Caco-2 (cell line): ENCODE results near the gene MYO1E. TPM values are rescaled to one million over a fixed set of nuclear protein-coding genes. Genes with fewer than 3 reads are reported as not detected.

ENCODE experiments used
- BruUV-seq: library from RNA; stranded (reverse); fragments of 400-500 nt; replicated peaks from 2 replicates; lab custom pipeline; 2021; lab: Mats Ljungman, UMichigan
- CTCF ChIA-PET: fragments of 300-600 bp; sonication (Branson Sonifier 250); formaldehyde crosslinking; loops from one replicate; lab custom pipeline; 2022; ENCODE audit warnings: antibody characterized with exemption; lab: Charles Lee
- POLR2A ChIA-PET: fragments of 300-600 bp; sonication (Branson Sonifier 250); formaldehyde crosslinking; loops from one replicate; lab custom pipeline; 2022; ENCODE audit warnings: antibody characterized with exemption; lab: Charles Lee
- DNase-seq, 2 experiments: peaks; one replicate each; pipeline versions ENCODE4 v3.0.0 to v3.0.0-alpha.2; 2020 to 2022
- H3K27me3 ChIP-seq: replicated peaks from 2 replicates; pipeline ENCODE4 v1.6.0; 2011; ENCODE audit warnings: low read length; ENCODE audit not compliant: control insufficient read depth, insufficient read depth
- H3K36me3 ChIP-seq: 2 replicates; pipeline ENCODE4 v1.5.1; 2011; ENCODE audit warnings: low read length; ENCODE audit not compliant: control insufficient read depth, insufficient read depth
- H3K4me1 ChIP-seq: fragments of 250-450 bp; sonication (Bioruptor Pico); 2 replicates; pipeline ENCODE4 v1.5.1; 2020; ENCODE audit warnings: mild to moderate bottlenecking
- H3K4me3 ChIP-seq: 2 replicates; pipeline ENCODE4 v1.5.1; 2011; ENCODE audit warnings: low read depth, mild to moderate bottlenecking, control low read depth, low read length
- H3K9me3 ChIP-seq: fragments of 250-450 bp; sonication (Bioruptor Pico); 2 replicates; pipeline ENCODE4 v1.5.1; 2020; ENCODE audit warnings: mild to moderate bottlenecking, moderate library complexity
- H3K27ac Mint-ChIP-seq: one replicate; pipeline ENCODE4 v1.8.0; 2022; ENCODE audit warnings: mixed read lengths; ENCODE audit not compliant: unreplicated experiment
- H3K27me3 Mint-ChIP-seq: one replicate; pipeline ENCODE4 v1.8.0; 2022; ENCODE audit warnings: mixed read lengths; ENCODE audit not compliant: insufficient read depth, unreplicated experiment
- H3K36me3 Mint-ChIP-seq: one replicate; pipeline ENCODE4 v1.8.0; 2022; ENCODE audit warnings: mild to moderate bottlenecking, mixed read lengths; ENCODE audit not compliant: insufficient read depth, unreplicated experiment
- H3K4me1 Mint-ChIP-seq: one replicate; pipeline ENCODE4 v1.8.0; 2022; ENCODE audit warnings: low read depth, mixed read lengths; ENCODE audit not compliant: unreplicated experiment
- H3K4me3 Mint-ChIP-seq: one replicate; pipeline ENCODE4 v1.8.0; 2022; ENCODE audit warnings: mild to moderate bottlenecking, moderate library complexity, mixed read lengths; ENCODE audit not compliant: unreplicated experiment
- H3K9me3 Mint-ChIP-seq: one replicate; pipeline ENCODE4 v1.8.0; 2022; ENCODE audit warnings: mixed read lengths; ENCODE audit not compliant: unreplicated experiment
- intact Hi-C: fragments of 100-400 bp; cut with micrococcal nuclease; formaldehyde crosslinking; loops from one replicate; pipeline ENCODE4 v1.10.0; 2022; ENCODE audit not compliant: unreplicated experiment
- total RNA-seq: library from RNA; stranded (reverse); gene quantifications from 2 replicates; pipeline ENCODE4 v1.2.3, GENCODE V29; 2022
- TF ChIP-seq, protein P1 (sequence below), 2 experiments: fragments of 200-600 bp in 1 of 2; IDR thresholded peaks; 1 replicate in 1 of 2; 2 replicates in 1 of 2; pipeline versions ENCODE4 v1.5.1 to v1.8.0; 2011 to 2022; ENCODE audit warnings: antibody characterized with exemption in 1 of 2, control low read depth in 1 of 2, inconsistent platforms in 1 of 2, low read depth in 1 of 2, low read length in 1 of 2, mild to moderate bottlenecking in 1 of 2, moderate library complexity in 1 of 2; ENCODE audit not compliant: insufficient read depth in 1 of 2, severe bottlenecking in 1 of 2, unreplicated experiment in 1 of 2

Gene MYO1E
- total RNA-seq, 1 experiment from 2014 or later, result 187 TPM

DNA sequence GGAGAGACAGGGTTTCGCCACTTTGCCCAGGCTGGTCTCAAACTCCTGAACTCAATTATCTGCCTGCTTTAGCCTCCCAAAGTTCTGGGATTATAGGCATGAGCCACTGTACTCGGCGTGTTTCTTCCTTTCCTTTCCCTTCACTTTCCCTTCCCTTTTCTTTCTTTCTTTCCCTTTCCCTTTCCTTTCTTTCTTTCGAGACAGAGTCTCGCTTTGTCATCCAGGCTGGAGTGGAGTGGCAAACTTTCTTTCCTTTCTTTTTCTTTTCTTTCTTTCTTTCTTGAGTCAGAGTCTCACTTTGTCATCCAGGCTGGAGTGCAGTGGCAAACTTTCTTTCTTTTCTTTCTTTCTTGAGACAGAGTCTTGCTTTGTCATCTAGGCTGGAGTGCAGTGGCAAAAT is 183.4 kb downstream of the MYO1E start:
- no peak for DNase-seq
- no peaks in the 10 kb centered on the region for H3K4me1 Mint-ChIP-seq
- H3K36me3 Mint-ChIP-seq, result peaks cover 79% of the 10 kb centered on the region
- no peaks in the 10 kb centered on the region for H3K4me1 ChIP-seq
- H3K36me3 ChIP-seq, result peaks cover 2% of the 10 kb centered on the region; the same call in 1 of the 2 replicates
- H3K27me3 ChIP-seq, result no peaks in the 10 kb centered on the region
- POLR2A ChIA-PET, result no interaction called here
- TF ChIP-seq, protein P1, sequence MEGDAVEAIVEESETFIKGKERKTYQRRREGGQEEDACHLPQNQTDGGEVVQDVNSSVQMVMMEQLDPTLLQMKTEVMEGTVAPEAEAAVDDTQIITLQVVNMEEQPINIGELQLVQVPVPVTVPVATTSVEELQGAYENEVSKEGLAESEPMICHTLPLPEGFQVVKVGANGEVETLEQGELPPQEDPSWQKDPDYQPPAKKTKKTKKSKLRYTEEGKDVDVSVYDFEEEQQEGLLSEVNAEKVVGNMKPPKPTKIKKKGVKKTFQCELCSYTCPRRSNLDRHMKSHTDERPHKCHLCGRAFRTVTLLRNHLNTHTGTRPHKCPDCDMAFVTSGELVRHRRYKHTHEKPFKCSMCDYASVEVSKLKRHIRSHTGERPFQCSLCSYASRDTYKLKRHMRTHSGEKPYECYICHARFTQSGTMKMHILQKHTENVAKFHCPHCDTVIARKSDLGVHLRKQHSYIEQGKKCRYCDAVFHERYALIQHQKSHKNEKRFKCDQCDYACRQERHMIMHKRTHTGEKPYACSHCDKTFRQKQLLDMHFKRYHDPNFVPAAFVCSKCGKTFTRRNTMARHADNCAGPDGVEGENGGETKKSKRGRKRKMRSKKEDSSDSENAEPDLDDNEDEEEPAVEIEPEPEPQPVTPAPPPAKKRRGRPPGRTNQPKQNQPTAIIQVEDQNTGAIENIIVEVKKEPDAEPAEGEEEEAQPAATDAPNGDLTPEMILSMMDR (IDR thresholded peaks at IDR 0.05; ENCODE audit: insufficient read depth in 1 of 2, low read depth in 1 of 2, low read length in 1 of 2, severe bottlenecking in 1 of 2, unreplicated experiment in 1 of 2), result no peak
- intact Hi-C loops, result no loop called here
- no peak overlapping the region for H3K4me3 ChIP-seq
- no peak overlapping the region for H3K27ac Mint-ChIP-seq
- no peaks in the 10 kb centered on the region for H3K27me3 Mint-ChIP-seq
- no peak overlapping the region for H3K4me3 Mint-ChIP-seq
- H3K9me3 ChIP-seq, result no peaks in the 10 kb centered on the region
- BruUV-seq, result no TSS peak
- no peaks in the 10 kb centered on the region for H3K9me3 Mint-ChIP-seq
- CTCF ChIA-PET, result interaction anchor here (1.3 kb wide), 1 partner anchor 14 kb away, joined by 4 read pairs; no protein-coding TSS in a partner anchor

DNA sequence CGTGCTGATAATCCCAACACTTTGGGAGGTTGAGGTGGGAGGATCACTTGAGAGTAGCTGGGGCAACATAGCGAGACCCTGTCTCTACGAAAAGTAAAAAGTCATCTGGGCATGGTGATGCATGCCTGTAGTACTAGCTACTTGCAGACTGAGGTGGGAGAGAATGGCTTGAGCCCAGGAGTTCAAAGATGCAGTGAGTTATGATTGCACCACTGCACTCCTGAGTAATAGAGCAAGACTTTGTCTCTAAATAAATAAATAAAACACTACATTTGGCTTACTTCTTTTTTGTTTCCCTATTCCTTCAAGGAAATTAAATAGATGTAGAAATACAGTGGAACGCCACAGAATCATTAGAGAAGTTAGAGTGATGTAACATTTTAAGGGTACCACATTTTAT is 186.2 kb downstream of the MYO1E start:
- no peak for DNase-seq
- no peak overlapping the region for H3K4me3 Mint-ChIP-seq
- BruUV-seq, result no TSS peak
- Histone ChIP-seq H3K4me1 (no peaks in the 10 kb centered on the region), H3K27me3 (no peaks in the 10 kb centered on the region), H3K9me3 (peaks cover 9% of the 10 kb centered on the region), H3K4me3 (no peak overlapping the region), H3K36me3 (peaks cover 2% of the 10 kb centered on the region; the same call in 1 of the 2 replicates)
- POLR2A ChIA-PET, result no interaction called here
- TF ChIP-seq, protein P1 (IDR thresholded peaks at IDR 0.05; ENCODE audit: insufficient read depth in 1 of 2, low read depth in 1 of 2, low read length in 1 of 2, severe bottlenecking in 1 of 2, unreplicated experiment in 1 of 2), result no peak
- intact Hi-C loops, result no loop called here
- CTCF ChIA-PET, result interaction anchor here (0.7 kb wide), 1 partner anchor 82 kb away, joined by 3 read pairs; no protein-coding TSS in a partner anchor
- H3K4me1 Mint-ChIP-seq, result no peaks in the 10 kb centered on the region
- H3K9me3 Mint-ChIP-seq, result no peaks in the 10 kb centered on the region
- H3K27ac Mint-ChIP-seq, result no peak overlapping the region
- H3K27me3 Mint-ChIP-seq, result no peaks in the 10 kb centered on the region
- peaks cover 83% of the 10 kb centered on the region for H3K36me3 Mint-ChIP-seq

DNA sequence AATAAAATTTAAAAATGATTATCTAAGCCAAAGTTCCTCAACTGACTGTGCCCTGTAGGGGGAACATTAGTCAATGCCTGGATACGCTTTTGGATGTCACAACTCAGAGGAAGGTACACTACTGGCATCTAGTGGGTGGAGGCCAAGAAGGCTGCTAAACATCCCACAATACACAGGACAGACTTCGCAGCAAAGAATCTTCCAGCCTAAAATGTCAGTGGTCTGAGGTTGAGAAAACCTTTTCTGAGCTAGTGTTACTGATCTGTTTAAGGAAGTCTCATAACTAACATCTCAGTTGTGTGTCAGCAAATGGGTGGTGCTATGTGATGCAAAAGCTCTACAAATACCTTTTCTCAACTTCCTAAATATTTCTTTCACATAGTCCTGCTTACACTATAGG is 186.9 kb downstream of the MYO1E start:
- Mint-ChIP-seq H3K27ac (no peak overlapping the region), H3K36me3 (peaks cover 83% of the 10 kb centered on the region), H3K4me1 (no peaks in the 10 kb centered on the region), H3K9me3 (no peaks in the 10 kb centered on the region), H3K27me3 (no peaks in the 10 kb centered on the region), H3K4me3 (no peak overlapping the region)
- ChIA-PET POLR2A (no interaction called here), CTCF (interaction anchor here (0.7 kb wide), 1 partner anchor 83 kb away, joined by 3 read pairs; no protein-coding TSS in a partner anchor)
- Histone ChIP-seq H3K9me3 (peaks cover 11% of the 10 kb centered on the region), H3K4me3 (no peak overlapping the region), H3K4me1 (no peaks in the 10 kb centered on the region), H3K27me3 (no peaks in the 10 kb centered on the region), H3K36me3 (peaks cover 2% of the 10 kb centered on the region; the same call in 1 of the 2 replicates)
- no TSS peak for BruUV-seq
- TF ChIP-seq, protein P1 (IDR thresholded peaks at IDR 0.05; ENCODE audit: insufficient read depth in 1 of 2, low read depth in 1 of 2, low read length in 1 of 2, severe bottlenecking in 1 of 2, unreplicated experiment in 1 of 2), result no peak
- no peak for DNase-seq
- intact Hi-C loops, result no loop called here
